ENCODE data around the gene GRID2. TPM values are rescaled to one million over a fixed set of nuclear protein-coding genes. Genes with fewer than 3 reads are reported as not detected.

Gene GRID2
- total RNA-seq, 1 donor from 2014 or later, result not detected

GRCh38 chr4:93384887-93385286 is 1081.1 kb downstream of the GRID2 start:
- TF ChIP-seq CTCF (IDR thresholded peaks at IDR 0.05), result no peak

GRCh38 chr4:93394545-93395081 is 1090.8 kb downstream of the GRID2 start:
- H3K4me1 ChIP-seq, result no peaks in the 10 kb centered on the region
- ATAC-seq (no peak), DNase-seq (no peak)
- intact Hi-C loops (cut with DNase I), result no loop called here
- TF ChIP-seq CTCF (IDR thresholded peaks at IDR 0.05), result no peak
- no peaks in the 10 kb centered on the region for H3K9me3 ChIP-seq
- H3K27ac ChIP-seq, result no peak overlapping the region
- no peaks in the 10 kb centered on the region for H3K27me3 ChIP-seq (ENCODE audit: low read depth)
- H3K4me3 ChIP-seq, result no peak overlapping the region
- no peaks in the 10 kb centered on the region for H3K36me3 ChIP-seq

More at GRCh38 chr4:93384887-93385286, 1081.1 kb downstream of the GRID2 start:
- Histone ChIP-seq H3K36me3 (no peaks in the 10 kb centered on the region), H3K4me1 (no peaks in the 10 kb centered on the region), H3K9me3 (no peaks in the 10 kb centered on the region), H3K27me3 (ENCODE audit: low read depth) (no peaks in the 10 kb centered on the region), H3K27ac (no peak overlapping the region), H3K4me3 (no peak overlapping the region)
- ATAC-seq (no peak), DNase-seq (no peak)
- intact Hi-C loops (cut with DNase I), result no loop called here

- DNase-seq (no peak), ATAC-seq (no peak)
- no peaks in the 10 kb centered on the region for H3K27me3 ChIP-seq (ENCODE audit: low read depth)
- intact Hi-C loops (cut with DNase I), result no loop called here
- H3K9me3 ChIP-seq, result no peaks in the 10 kb centered on the region
- TF ChIP-seq CTCF (IDR thresholded peaks at IDR 0.05), result no peak
- no peak overlapping the region for H3K27ac ChIP-seq
- H3K36me3 ChIP-seq, result no peaks in the 10 kb centered on the region
- H3K4me1 ChIP-seq, result no peaks in the 10 kb centered on the region
- no peak overlapping the region for H3K4me3 ChIP-seq
Measured at GRCh38 chr4:93396272-93396671, 1092.5 kb downstream of the GRID2 start.

- Histone ChIP-seq H3K4me3 (no peak overlapping the region), H3K4me1 (no peaks in the 10 kb centered on the region), H3K27ac (no peak overlapping the region), H3K27me3 (ENCODE audit: low read depth) (no peaks in the 10 kb centered on the region), H3K36me3 (no peaks in the 10 kb centered on the region), H3K9me3 (no peaks in the 10 kb centered on the region)
- intact Hi-C loops (cut with DNase I), result no loop called here
- no peak for ATAC-seq
- no peak for TF ChIP-seq CTCF (IDR thresholded peaks at IDR 0.05)
- no peak for DNase-seq
Measured at GRCh38 chr4:93403571-93403970, 1099.8 kb downstream of the GRID2 start.

GRCh38 chr4:93407493-93408275 is 1103.9 kb downstream of the GRID2 start:
- H3K4me1 ChIP-seq, result no peaks in the 10 kb centered on the region
- intact Hi-C loops (cut with DNase I), result no loop called here
- no peaks in the 10 kb centered on the region for H3K36me3 ChIP-seq
- no peak for TF ChIP-seq CTCF (IDR thresholded peaks at IDR 0.05)
- no peak for ATAC-seq
- no peaks in the 10 kb centered on the region for H3K9me3 ChIP-seq
- H3K27me3 ChIP-seq (ENCODE audit: low read depth), result no peaks in the 10 kb centered on the region
- no peak overlapping the region for H3K27ac ChIP-seq
- DNase-seq, result no peak
- H3K4me3 ChIP-seq, result no peak overlapping the region

Data from lower lobe of right lung (tissue), 2 donors.